ENCODE data around the gene STX4. TPM values are rescaled to one million over a fixed set of nuclear protein-coding genes. Genes with fewer than 3 reads are reported as not detected.

STX4 gene
- polyA plus RNA-seq, 1 experiment = 43.7 TPM

GRCh38 chr16:31083081-31083480 lies 49.7 kb downstream of the STX4 start:
- no peaks in the 10 kb centered on the region for H3K27me3 ChIP-seq (ENCODE audit: control insufficient read depth, insufficient read depth, low read length)
- no peak overlapping the region for H3K4me3 ChIP-seq (ENCODE audit: low read depth, low read length)
- H3K9me3 ChIP-seq (ENCODE audit: control insufficient read depth, insufficient read depth, low read length) = no peaks in the 10 kb centered on the region; the same call in 1 of the 2 replicates
- ChIA-PET POLR2A (no interaction called here), CTCF (interaction anchor here (0.6 kb wide), 1 partner anchor 378 kb away, joined by 4 read pairs; no protein-coding TSS in a partner anchor)
- DNase-seq (ENCODE audit: low read depth, low spot score) = no peak
- TF ChIP-seq, protein P1, sequence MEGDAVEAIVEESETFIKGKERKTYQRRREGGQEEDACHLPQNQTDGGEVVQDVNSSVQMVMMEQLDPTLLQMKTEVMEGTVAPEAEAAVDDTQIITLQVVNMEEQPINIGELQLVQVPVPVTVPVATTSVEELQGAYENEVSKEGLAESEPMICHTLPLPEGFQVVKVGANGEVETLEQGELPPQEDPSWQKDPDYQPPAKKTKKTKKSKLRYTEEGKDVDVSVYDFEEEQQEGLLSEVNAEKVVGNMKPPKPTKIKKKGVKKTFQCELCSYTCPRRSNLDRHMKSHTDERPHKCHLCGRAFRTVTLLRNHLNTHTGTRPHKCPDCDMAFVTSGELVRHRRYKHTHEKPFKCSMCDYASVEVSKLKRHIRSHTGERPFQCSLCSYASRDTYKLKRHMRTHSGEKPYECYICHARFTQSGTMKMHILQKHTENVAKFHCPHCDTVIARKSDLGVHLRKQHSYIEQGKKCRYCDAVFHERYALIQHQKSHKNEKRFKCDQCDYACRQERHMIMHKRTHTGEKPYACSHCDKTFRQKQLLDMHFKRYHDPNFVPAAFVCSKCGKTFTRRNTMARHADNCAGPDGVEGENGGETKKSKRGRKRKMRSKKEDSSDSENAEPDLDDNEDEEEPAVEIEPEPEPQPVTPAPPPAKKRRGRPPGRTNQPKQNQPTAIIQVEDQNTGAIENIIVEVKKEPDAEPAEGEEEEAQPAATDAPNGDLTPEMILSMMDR (IDR thresholded peaks at IDR 0.05; ENCODE audit: low read depth, low read length) = no peak
- no peak overlapping the region for H3K27ac ChIP-seq (ENCODE audit: low read depth, low read length)

- TF ChIP-seq, protein P1 (IDR thresholded peaks at IDR 0.05; ENCODE audit: low read depth, low read length) = no peak
- no peak overlapping the region for H3K27ac ChIP-seq (ENCODE audit: low read depth, low read length)
- DNase-seq (ENCODE audit: low read depth, low spot score) = no peak
- ChIA-PET CTCF (interaction anchor here (0.6 kb wide), 1 partner anchor 377 kb away, joined by 4 read pairs; no protein-coding TSS in a partner anchor), POLR2A (no interaction called here)
- H3K9me3 ChIP-seq (ENCODE audit: control insufficient read depth, insufficient read depth, low read length) = no peaks in the 10 kb centered on the region; the same call in 1 of the 2 replicates
- no peaks in the 10 kb centered on the region for H3K27me3 ChIP-seq (ENCODE audit: control insufficient read depth, insufficient read depth, low read length)
- no peak overlapping the region for H3K4me3 ChIP-seq (ENCODE audit: low read depth, low read length)
Observed at GRCh38 chr16:31083556-31083955, 50.2 kb downstream of the STX4 start.

- TF ChIP-seq, protein P1 (IDR thresholded peaks at IDR 0.05; ENCODE audit: low read depth, low read length) = no peak
- Histone ChIP-seq H3K4me3 (ENCODE audit: low read depth, low read length) (no peak overlapping the region), H3K27me3 (ENCODE audit: control insufficient read depth, insufficient read depth, low read length) (no peaks in the 10 kb centered on the region), H3K27ac (ENCODE audit: low read depth, low read length) (no peak overlapping the region), H3K9me3 (ENCODE audit: control insufficient read depth, insufficient read depth, low read length) (no peaks in the 10 kb centered on the region; the same call in 1 of the 2 replicates)
- ChIA-PET POLR2A (no interaction called here), CTCF (interaction anchor here (0.8 kb wide), 1 partner anchor 59 kb away, joined by 3 read pairs; no protein-coding TSS in a partner anchor)
- DNase-seq (ENCODE audit: low read depth, low spot score) = no peak
Observed at GRCh38 chr16:31083981-31084380, 50.6 kb downstream of the STX4 start.

DNA sequence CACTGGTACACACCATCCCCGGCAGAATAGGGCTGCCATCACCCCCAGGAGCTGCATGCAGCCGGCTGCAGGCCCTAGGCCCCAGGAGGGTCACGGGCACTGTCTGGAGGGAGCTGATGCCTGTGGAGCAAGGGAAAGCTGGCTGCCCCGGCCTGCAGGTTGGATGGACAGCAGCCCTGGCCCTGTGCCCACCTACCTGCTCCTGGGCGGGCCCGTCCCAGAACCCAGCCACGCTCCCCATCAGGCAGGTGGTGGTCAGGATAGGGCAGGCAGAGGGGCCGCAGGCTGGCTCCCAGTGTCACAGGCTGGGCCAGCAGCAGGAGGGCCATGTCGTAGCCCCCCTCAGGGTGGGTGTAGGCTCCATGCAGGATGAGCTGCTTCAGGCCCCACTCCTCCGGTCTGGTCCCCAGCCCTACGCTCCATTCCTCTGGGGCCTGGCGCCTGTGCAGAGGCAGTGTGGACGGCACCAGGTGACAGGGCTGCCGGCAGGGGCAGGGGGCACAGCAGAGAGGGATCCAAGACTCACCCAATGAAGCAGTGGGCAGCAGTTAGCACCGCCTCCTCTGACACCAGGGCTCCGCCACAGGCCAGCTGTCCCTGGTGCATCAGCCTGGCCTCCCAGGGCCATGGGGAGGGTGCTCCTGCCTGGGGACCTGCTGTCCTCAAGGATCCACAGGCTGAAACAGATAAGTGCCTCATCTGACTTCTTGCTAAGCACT lies 51.4 kb downstream of the STX4 start:
- ChIA-PET CTCF (interaction anchor here (0.8 kb wide), 1 partner anchor 58 kb away, joined by 3 read pairs; no protein-coding TSS in a partner anchor), POLR2A (interaction anchor here (1.0 kb wide), 1 partner anchor 96 kb away, joined by 3 read pairs; no protein-coding TSS in a partner anchor)
- DNase-seq (ENCODE audit: low read depth, low spot score) = no peak
- no peaks in the 10 kb centered on the region; the same call in 1 of the 2 replicates for H3K9me3 ChIP-seq (ENCODE audit: control insufficient read depth, insufficient read depth, low read length)
- H3K27ac ChIP-seq (ENCODE audit: low read depth, low read length) = no peak overlapping the region
- no peak overlapping the region for H3K4me3 ChIP-seq (ENCODE audit: low read depth, low read length)
- TF ChIP-seq, protein P1 (IDR thresholded peaks at IDR 0.05; ENCODE audit: low read depth, low read length) = no peak
- H3K27me3 ChIP-seq (ENCODE audit: control insufficient read depth, insufficient read depth, low read length) = no peaks in the 10 kb centered on the region

- no peak overlapping the region for H3K27ac ChIP-seq (ENCODE audit: low read depth, low read length)
- H3K4me3 ChIP-seq (ENCODE audit: low read depth, low read length) = no peak overlapping the region
- ChIA-PET CTCF (no interaction called here), POLR2A (interaction anchor here (1.0 kb wide), 2 partner anchors 11 to 95 kb away, joined by 3 read pairs; partner anchors contain the start of genes ZNF646 and ZNF668)
- TF ChIP-seq, protein P1 (IDR thresholded peaks at IDR 0.05; ENCODE audit: low read depth, low read length) = no peak
- no peaks in the 10 kb centered on the region; the same call in 1 of the 2 replicates for H3K9me3 ChIP-seq (ENCODE audit: control insufficient read depth, insufficient read depth, low read length)
- no peak for DNase-seq (ENCODE audit: low read depth, low spot score)
- no peaks in the 10 kb centered on the region for H3K27me3 ChIP-seq (ENCODE audit: control insufficient read depth, insufficient read depth, low read length)
Observed at GRCh38 chr16:31085411-31085810, 52.1 kb downstream of the STX4 start.

Measured in AG04450 (cell line).